RWPE2 (cell line): ENCODE results near the gene C14orf93.
A peak's percentile ranks its signal among the peaks of the same experiment; 100 is the strongest.

Experiments used
- ATAC-seq: fragments of 200-7000 bp; cut with Tn5 transposase; 3 replicates; pipeline ENCODE4 v1.9.1; 2021; ENCODE audit warnings: low read depth
- DNase-seq: peaks from one replicate; pipeline ENCODE4 v3.0.0-alpha.2; 2020; ENCODE audit warnings: low spot score
- H3K27ac ChIP-seq: fragments of 450-650 bp; 2 replicates; pipeline ENCODE4 v1.5.1; 2017; ENCODE audit warnings: mild to moderate bottlenecking; ENCODE audit not compliant: poor library complexity, severe bottlenecking
- H3K27me3 ChIP-seq: fragments of 250-450 bp; sonication (Bioruptor Pico); 2 replicates; pipeline ENCODE4 v1.5.1; 2021; ENCODE audit warnings: mild to moderate bottlenecking, moderate library complexity; ENCODE audit not compliant: insufficient read depth, poor library complexity, severe bottlenecking
- H3K36me3 ChIP-seq: fragments of 250-450 bp; sonication (Bioruptor Pico); 2 replicates; pipeline ENCODE4 v1.5.1; 2020; ENCODE audit warnings: low read depth, mild to moderate bottlenecking, moderate library complexity
- H3K4me1 ChIP-seq: fragments of 250-450 bp; sonication (Bioruptor Pico); 2 replicates; pipeline ENCODE4 v1.5.1; 2021; ENCODE audit warnings: mild to moderate bottlenecking, moderate library complexity; ENCODE audit not compliant: insufficient read depth, poor library complexity, severe bottlenecking
- H3K4me3 ChIP-seq: fragments of 250-450 bp; sonication (Bioruptor Pico); 2 replicates; pipeline ENCODE4 v1.5.1; 2021; ENCODE audit warnings: mild to moderate bottlenecking, moderate library complexity; ENCODE audit not compliant: severe bottlenecking
- H3K9me3 ChIP-seq: fragments of 250-450 bp; sonication (Bioruptor Pico); 2 replicates; pipeline ENCODE4 v1.5.1; 2021; ENCODE audit warnings: mild to moderate bottlenecking, moderate library complexity; ENCODE audit not compliant: severe bottlenecking
- CTCF ChIP-seq: fragments of 450-650 bp; IDR thresholded peaks from one replicate; pipeline ENCODE4 v1.5.1; 2017; ENCODE audit warnings: mild to moderate bottlenecking, moderate library complexity; ENCODE audit not compliant: poor library complexity, severe bottlenecking

C14orf93 gene

GRCh38 chr14:23056145-23056955 is 46.4 kb upstream of the C14orf93 start:
- Histone ChIP-seq H3K4me3 (peak overlapping the region; percentile 76), H3K27me3 (no peaks in the 10 kb centered on the region), H3K27ac (peak overlapping the region; percentile 73), H3K36me3 (peaks cover 28% of the 10 kb centered on the region), H3K4me1 (no peaks in the 10 kb centered on the region), H3K9me3 (no peaks in the 10 kb centered on the region)
- ATAC-seq: peak; percentile 71
- peak; percentile 98 for TF ChIP-seq CTCF
- peak; percentile 85 for DNase-seq

- no peak overlapping the region for H3K4me3 ChIP-seq
- no peaks in the 10 kb centered on the region for H3K4me1 ChIP-seq
- no peaks in the 10 kb centered on the region for H3K27me3 ChIP-seq
- H3K9me3 ChIP-seq: no peaks in the 10 kb centered on the region
- no peak for TF ChIP-seq CTCF
- no peak for ATAC-seq
- peaks cover 22% of the 10 kb centered on the region for H3K36me3 ChIP-seq
- DNase-seq: peak; percentile 67
- peak overlapping the region; percentile 73 for H3K27ac ChIP-seq
Measured at GRCh38 chr14:23055621-23056144, 45.7 kb upstream of the C14orf93 start.

- ATAC-seq: no peak
- no peaks in the 10 kb centered on the region for H3K27me3 ChIP-seq
- H3K9me3 ChIP-seq: no peaks in the 10 kb centered on the region
- no peak overlapping the region for H3K4me3 ChIP-seq
- H3K36me3 ChIP-seq: peaks cover 17% of the 10 kb centered on the region
- peak; percentile 62 for DNase-seq
- no peak overlapping the region for H3K27ac ChIP-seq
- no peaks in the 10 kb centered on the region for H3K4me1 ChIP-seq
- no peak for TF ChIP-seq CTCF
Measured at GRCh38 chr14:23055147-23055550, 45.2 kb upstream of the C14orf93 start.

GRCh38 chr14:23054000-23054811 is 44.3 kb upstream of the C14orf93 start:
- DNase-seq (peak; percentile 68), ATAC-seq (no peak)
- Histone ChIP-seq H3K27me3 (no peaks in the 10 kb centered on the region), H3K4me3 (no peak overlapping the region), H3K36me3 (peaks cover 10% of the 10 kb centered on the region), H3K9me3 (no peaks in the 10 kb centered on the region), H3K27ac (no peak overlapping the region), H3K4me1 (no peaks in the 10 kb centered on the region)
- no peak for TF ChIP-seq CTCF
